ENCODE results near the gene NRXN3.

DNA sequence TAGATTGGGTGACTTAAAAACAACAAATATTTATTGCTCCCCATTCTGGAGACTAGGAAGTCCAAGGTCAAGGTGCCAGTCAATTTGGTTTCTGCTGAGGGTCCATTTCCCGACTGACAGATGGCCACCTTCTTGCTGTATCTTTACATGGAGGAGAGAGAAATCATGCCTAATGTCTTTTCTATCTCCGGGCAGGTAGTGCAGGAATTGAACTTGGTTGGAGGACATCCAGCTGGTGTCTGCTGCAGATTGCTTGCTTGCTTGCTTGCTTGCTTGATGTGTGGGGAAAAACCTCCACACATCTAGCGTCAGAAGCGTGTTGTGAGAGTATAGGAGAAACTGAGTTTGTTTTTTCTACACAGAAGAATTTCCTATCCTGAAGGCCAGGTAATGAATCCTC lies 1479.7 kb downstream of the NRXN3 start:
- TF ChIP-seq EZH2 (IDR thresholded peaks at IDR 0.05; ENCODE audit: borderline replicate concordance, low read length), result no peak
- TF ChIP-seq, protein P1, sequence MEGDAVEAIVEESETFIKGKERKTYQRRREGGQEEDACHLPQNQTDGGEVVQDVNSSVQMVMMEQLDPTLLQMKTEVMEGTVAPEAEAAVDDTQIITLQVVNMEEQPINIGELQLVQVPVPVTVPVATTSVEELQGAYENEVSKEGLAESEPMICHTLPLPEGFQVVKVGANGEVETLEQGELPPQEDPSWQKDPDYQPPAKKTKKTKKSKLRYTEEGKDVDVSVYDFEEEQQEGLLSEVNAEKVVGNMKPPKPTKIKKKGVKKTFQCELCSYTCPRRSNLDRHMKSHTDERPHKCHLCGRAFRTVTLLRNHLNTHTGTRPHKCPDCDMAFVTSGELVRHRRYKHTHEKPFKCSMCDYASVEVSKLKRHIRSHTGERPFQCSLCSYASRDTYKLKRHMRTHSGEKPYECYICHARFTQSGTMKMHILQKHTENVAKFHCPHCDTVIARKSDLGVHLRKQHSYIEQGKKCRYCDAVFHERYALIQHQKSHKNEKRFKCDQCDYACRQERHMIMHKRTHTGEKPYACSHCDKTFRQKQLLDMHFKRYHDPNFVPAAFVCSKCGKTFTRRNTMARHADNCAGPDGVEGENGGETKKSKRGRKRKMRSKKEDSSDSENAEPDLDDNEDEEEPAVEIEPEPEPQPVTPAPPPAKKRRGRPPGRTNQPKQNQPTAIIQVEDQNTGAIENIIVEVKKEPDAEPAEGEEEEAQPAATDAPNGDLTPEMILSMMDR (conservative IDR thresholded peaks at IDR 0.05 in 1 of 2, IDR thresholded peaks at IDR 0.05 in 1 of 2; ENCODE audit: extremely low read depth in 1 of 2, insufficient read depth in 1 of 2, low read depth in 1 of 2, low read length in 2 of 2), result no peak

All from mammary epithelial cell (primary cell).